Activated CD8-positive, alpha-beta T cell treated with anti-CD3 and anti-CD28 coated beads, Interleukin-2, amount 10 ng/mL, durations not matched to agents 7 days and 5 days (primary cell): Measurements from ENCODE around the gene PCAT6. TPM values are rescaled to one million over a fixed set of nuclear protein-coding genes. Genes with fewer than 3 reads are reported as not detected.

Experiments
- ATAC-seq: fragments of 150-1000 bp; cut with Tn5 transposase; one replicate; pipeline ENCODE4 v1.10.0; 2021; ENCODE audit warnings: moderate library complexity
- CTCF ChIA-PET: fragments of 350-600 bp; sonication (Branson Sonifier 250); formaldehyde crosslinking; loops from one replicate; lab custom pipeline; 2021; ENCODE audit warnings: antibody characterized with exemption; lab: Charles Lee
- POLR2A ChIA-PET: fragments of 350-600 bp; sonication (Branson Sonifier 250); formaldehyde crosslinking; loops from one replicate; lab custom pipeline; 2021; ENCODE audit warnings: antibody characterized with exemption; lab: Charles Lee
- DNase-seq: peaks from one replicate; pipeline ENCODE4 v3.0.0-alpha.2; 2020
- H3K27ac Mint-ChIP-seq: one replicate; pipeline ENCODE4 v1.8.0; 2021; ENCODE audit warnings: mild to moderate bottlenecking, mixed read lengths
- H3K27me3 Mint-ChIP-seq: one replicate; pipeline ENCODE4 v1.8.0; 2021; ENCODE audit warnings: low read depth, mixed read lengths
- H3K36me3 Mint-ChIP-seq: one replicate; pipeline ENCODE4 v1.8.0; 2021; ENCODE audit warnings: low read depth, mixed read lengths
- H3K4me1 Mint-ChIP-seq: one replicate; pipeline ENCODE4 v1.8.0; 2021; ENCODE audit warnings: low read depth, mixed read lengths
- H3K4me3 Mint-ChIP-seq: one replicate; pipeline ENCODE4 v1.8.0; 2021; ENCODE audit warnings: mild to moderate bottlenecking, mixed read lengths
- H3K9me3 Mint-ChIP-seq: one replicate; pipeline ENCODE4 v1.8.0; 2022; ENCODE audit warnings: mixed read lengths; ENCODE audit not compliant: insufficient read depth
- total RNA-seq, 2 experiments: library from RNA; stranded (reverse); gene quantifications; one replicate each; pipeline ENCODE4 v1.2.3, GENCODE V29; 2021

Gene PCAT6
- total RNA-seq, 2 experiments from 2014 or later: 0.83 TPM; not detected in 1

DNA sequence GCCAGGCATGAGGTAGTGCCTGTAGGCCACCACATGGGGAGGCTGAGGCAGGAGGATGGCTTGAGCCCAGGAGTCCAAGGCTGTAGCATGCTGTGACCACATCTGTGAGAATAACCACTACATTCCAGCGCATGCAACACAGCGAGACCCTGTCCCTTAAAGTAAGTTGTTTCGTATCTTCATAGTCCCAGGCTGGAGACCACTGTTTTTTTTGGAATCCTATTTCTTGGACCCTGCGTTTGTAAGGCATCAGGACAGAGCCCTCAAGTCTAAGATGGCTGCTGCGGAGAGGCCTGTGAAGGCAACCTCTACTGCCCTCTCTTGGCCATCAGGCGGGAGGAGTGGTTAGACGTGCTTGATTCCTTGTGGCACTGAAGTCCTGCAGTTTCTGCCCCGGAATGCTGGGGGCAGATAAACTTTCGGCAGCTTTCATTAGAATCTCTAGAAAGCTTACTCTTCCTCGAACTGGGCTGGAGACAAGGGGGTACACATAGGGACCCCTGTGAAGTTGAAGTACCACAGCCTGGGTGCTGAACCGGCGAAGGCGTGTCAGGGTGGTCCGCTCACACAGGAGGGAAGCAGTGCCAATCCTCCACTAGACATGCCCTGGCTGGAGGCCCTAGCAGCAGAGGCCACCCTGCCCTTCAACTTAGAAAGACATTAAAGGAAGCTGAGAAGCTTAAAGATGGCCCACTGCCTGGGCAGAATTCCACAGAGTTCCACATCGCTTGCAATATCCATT is 41.6 kb downstream of the PCAT6 start:
- peak; percentile 89 for ATAC-seq
- no peak overlapping the region for H3K4me3 Mint-ChIP-seq
- H3K36me3 Mint-ChIP-seq: no peaks in the 10 kb centered on the region
- H3K9me3 Mint-ChIP-seq: no peaks in the 10 kb centered on the region
- peak; percentile 70 for DNase-seq
- H3K27ac Mint-ChIP-seq: no peak overlapping the region
- POLR2A ChIA-PET: no interaction called here
- peaks cover 13% of the 10 kb centered on the region for H3K4me1 Mint-ChIP-seq
- CTCF ChIA-PET: interaction anchor here (0.8 to 3.8 kb wide), 9 partner anchors 10 to 148 kb away, joined by 3 to 26 read pairs (median 4); no protein-coding TSS in a partner anchor
- H3K27me3 Mint-ChIP-seq: no peaks in the 10 kb centered on the region

DNA sequence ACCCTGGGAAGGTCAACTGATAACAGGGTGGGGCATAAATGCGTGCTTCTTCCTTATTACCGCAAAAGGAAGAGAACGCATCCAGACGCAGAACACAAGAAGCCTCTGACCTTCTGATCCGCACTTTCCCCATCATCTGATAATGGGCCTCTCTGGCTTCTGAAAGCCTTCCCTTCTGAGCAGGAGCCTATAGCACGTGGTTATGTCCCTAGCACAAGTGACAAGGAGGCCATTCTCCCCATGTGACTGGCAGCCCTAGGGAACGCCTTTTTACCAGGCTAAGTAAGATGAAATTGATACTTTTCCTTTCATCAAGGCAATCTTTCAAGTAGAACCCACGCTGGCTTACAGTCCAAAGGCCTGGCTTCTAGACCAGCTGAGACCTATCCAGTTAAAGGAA is 44.0 kb downstream of the PCAT6 start:
- Mint-ChIP-seq H3K4me1 (peaks cover 7% of the 10 kb centered on the region), H3K4me3 (no peak overlapping the region), H3K27me3 (peaks cover 7% of the 10 kb centered on the region), H3K27ac (no peak overlapping the region), H3K9me3 (no peaks in the 10 kb centered on the region), H3K36me3 (no peaks in the 10 kb centered on the region)
- DNase-seq (no peak), ATAC-seq (no peak)
- ChIA-PET POLR2A (no interaction called here), CTCF (interaction anchor here (0.9 to 3.8 kb wide), 3 partner anchors 8 to 145 kb away, joined by 3 to 26 read pairs (median 3); no protein-coding TSS in a partner anchor)

DNA sequence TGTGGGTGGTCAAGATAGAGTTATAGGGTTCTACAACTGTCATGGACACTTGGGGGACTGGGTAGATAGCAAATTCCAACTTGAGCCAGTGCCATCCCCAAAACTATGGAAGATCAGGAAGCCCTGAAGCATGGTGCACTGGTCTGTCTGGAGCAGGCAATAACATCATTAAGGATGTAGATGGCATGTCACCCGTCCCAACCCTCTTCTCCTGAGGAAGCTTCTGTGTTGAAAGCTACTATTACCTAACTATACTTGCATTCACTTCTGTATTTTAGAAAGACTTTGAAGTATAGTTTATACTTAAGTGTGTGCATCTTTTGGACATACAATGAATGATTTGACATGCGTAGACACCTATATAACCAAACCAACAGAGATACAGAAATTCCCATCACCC is 45.3 kb downstream of the PCAT6 start:
- POLR2A ChIA-PET: no interaction called here
- H3K9me3 Mint-ChIP-seq: no peaks in the 10 kb centered on the region
- no peak overlapping the region for H3K27ac Mint-ChIP-seq
- no peak overlapping the region for H3K4me3 Mint-ChIP-seq
- H3K4me1 Mint-ChIP-seq: peaks cover 6% of the 10 kb centered on the region
- CTCF ChIA-PET: no interaction called here
- ATAC-seq: no peak
- DNase-seq: no peak
- peaks cover 13% of the 10 kb centered on the region for H3K27me3 Mint-ChIP-seq
- no peaks in the 10 kb centered on the region for H3K36me3 Mint-ChIP-seq

DNA sequence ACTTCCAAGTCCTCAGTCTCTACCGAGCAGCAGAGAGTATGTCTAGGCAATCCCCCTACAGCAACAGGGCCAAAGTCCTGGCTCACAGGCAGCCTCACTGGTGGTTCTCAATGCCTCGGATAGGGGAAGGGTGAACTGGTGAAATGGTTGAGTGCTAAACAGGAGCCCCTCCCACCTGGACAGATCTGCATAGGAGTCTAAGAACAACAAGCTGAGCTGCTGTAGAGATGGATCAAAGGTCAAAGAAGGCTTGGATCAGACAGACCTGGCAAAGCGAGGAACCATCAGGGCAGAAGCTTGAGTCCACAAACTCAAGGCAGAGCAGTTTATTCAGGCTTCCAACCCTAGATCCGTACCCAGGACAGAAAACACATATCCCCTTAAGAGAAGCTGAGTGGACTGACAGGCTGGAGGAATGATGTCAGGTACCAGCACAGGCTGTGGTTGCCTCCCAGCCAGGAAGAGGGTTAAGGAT is 46.4 kb downstream of the PCAT6 start:
- ChIA-PET POLR2A (no interaction called here), CTCF (interaction anchor here (1.8 kb wide), 1 partner anchor 143 kb away, joined by 4 read pairs; no protein-coding TSS in a partner anchor)
- DNase-seq: no peak
- Mint-ChIP-seq H3K9me3 (no peaks in the 10 kb centered on the region), H3K4me1 (peaks cover 7% of the 10 kb centered on the region), H3K4me3 (no peak overlapping the region), H3K36me3 (no peaks in the 10 kb centered on the region), H3K27me3 (peaks cover 23% of the 10 kb centered on the region), H3K27ac (no peak overlapping the region)
- ATAC-seq: no peak

DNA sequence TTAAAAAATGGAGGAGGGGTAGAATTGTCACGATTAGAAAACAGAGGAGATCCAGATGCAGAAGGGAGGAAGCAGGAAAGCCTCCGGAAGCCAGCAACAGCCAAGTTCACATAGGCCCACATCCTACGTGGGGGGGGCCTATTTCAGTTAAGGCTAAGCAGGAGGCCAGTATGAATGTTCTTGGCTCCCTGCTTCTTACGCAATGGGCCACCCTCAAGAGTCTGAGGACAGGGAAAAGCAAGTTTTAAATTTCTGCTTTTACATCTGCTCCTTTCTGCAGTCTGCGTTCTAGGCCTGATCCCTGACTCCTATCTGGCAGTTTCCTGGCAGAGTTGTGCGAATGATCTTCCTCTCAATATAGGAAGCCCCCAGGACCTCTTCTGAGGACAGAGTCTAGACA is 47.6 kb downstream of the PCAT6 start:
- peaks cover 8% of the 10 kb centered on the region for H3K4me1 Mint-ChIP-seq
- H3K4me3 Mint-ChIP-seq: no peak overlapping the region
- ChIA-PET POLR2A (interaction anchor here (0.5 kb wide), 1 partner anchor 140 kb away, joined by 3 read pairs; no protein-coding TSS in a partner anchor), CTCF (interaction anchor here (1.8 kb wide), 1 partner anchor 141 kb away, joined by 4 read pairs; no protein-coding TSS in a partner anchor)
- no peak for ATAC-seq
- H3K36me3 Mint-ChIP-seq: no peaks in the 10 kb centered on the region
- no peak overlapping the region for H3K27ac Mint-ChIP-seq
- peaks cover 35% of the 10 kb centered on the region for H3K27me3 Mint-ChIP-seq
- no peaks in the 10 kb centered on the region for H3K9me3 Mint-ChIP-seq
- DNase-seq: no peak

DNA sequence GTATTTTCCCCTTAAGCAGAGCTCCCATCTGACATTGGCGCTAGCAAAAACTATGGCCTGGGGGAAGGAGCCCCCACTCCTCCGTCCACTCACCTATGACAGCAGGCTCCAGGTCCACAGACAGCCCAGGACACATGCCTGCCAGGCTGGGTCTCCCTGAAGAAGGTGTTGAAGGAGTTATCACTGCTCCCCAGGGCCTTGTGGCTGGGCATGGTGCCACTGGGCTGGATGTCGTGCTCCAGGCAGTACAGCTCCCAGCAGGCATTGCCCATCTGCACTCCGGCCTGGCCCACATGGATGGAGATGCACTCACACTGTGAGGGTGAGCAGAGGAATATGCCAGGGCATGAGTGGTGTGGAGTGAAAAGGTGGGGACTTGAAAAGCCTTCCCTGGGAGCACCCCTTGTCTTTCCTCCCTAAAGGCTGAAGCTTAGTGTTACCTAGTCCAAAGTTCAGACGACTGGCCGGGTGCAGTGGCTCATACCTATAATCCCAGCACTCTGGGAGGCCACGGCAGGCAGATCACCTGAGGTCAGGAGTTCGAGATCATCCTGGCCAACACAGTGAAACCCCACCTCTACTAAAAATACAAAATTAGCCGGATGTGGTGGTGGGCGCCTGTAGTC is 48.1 kb downstream of the PCAT6 start:
- Mint-ChIP-seq H3K4me3 (no peak overlapping the region), H3K9me3 (no peaks in the 10 kb centered on the region), H3K4me1 (peaks cover 8% of the 10 kb centered on the region), H3K36me3 (no peaks in the 10 kb centered on the region), H3K27ac (no peak overlapping the region), H3K27me3 (peaks cover 39% of the 10 kb centered on the region)
- ATAC-seq (no peak), DNase-seq (no peak)
- ChIA-PET CTCF (interaction anchor here (0.6 to 1.8 kb wide), 2 partner anchors 51 to 141 kb away, joined by 3 to 4 read pairs; no protein-coding TSS in a partner anchor), POLR2A (interaction anchor here (0.5 kb wide), 1 partner anchor 140 kb away, joined by 3 read pairs; no protein-coding TSS in a partner anchor)

DNA sequence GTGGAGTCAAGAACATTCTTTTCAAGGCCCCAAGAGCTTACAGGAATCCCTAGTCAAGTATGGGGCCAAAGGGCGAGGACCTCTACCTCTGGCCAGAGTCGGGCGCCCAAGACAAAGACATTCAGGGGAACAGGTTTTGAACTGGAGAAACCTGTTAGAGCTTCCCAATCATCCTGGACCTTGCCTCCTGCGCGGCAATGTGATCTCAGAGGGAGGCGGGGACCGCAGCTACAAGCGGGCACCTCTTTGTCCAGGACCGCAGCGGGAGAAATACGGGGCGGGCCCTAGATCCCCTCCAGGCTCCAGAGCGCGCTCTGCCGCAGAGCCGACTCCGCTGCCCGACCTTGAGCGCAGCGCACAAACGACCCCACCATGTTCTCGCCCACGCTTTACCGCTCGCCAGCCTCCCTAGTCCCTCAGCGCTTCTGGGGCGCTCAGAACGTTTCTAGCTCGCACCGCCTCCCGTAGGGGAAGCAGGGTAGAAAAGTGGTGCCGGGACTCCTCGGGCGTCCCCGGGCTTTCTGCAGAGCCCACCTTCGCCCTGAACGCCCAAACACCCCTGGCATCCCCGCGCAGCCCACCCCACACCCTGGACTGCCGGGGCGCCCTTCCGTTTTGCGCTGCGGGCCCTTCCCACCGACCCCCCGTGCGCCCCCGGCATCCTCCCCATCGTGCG is 50.1 kb downstream of the PCAT6 start:
- ChIA-PET POLR2A (interaction anchor here (1.2 kb wide), 1 partner anchor 13 kb away, joined by 3 read pairs; no protein-coding TSS in a partner anchor), CTCF (interaction anchor here (0.9 to 4.6 kb wide), 4 partner anchors 8 to 142 kb away, joined by 3 to 26 read pairs (median 4); no protein-coding TSS in a partner anchor)
- ATAC-seq (peak; percentile 66), DNase-seq (peak; percentile 48)
- H3K4me1 Mint-ChIP-seq: peaks cover 8% of the 10 kb centered on the region
- peaks cover 54% of the 10 kb centered on the region for H3K27me3 Mint-ChIP-seq
- no peaks in the 10 kb centered on the region for H3K36me3 Mint-ChIP-seq
- peak overlapping the region; percentile 68 for H3K4me3 Mint-ChIP-seq
- no peaks in the 10 kb centered on the region for H3K9me3 Mint-ChIP-seq
- H3K27ac Mint-ChIP-seq: no peak overlapping the region

Other genes starting within 250 kb of the PCAT6 start
- not detected for gene SYT2, start 100.5 kb upstream of the PCAT6 start, total RNA-seq
- gene KDM5B, start 2.5 kb upstream of the PCAT6 start, total RNA-seq: 10 to 100 TPM; 47.6 to 52.2 TPM
- gene RABIF, start 78.2 kb downstream of the PCAT6 start, total RNA-seq: 10 to 100 TPM; 13.6 TPM
- 10 to 100 TPM; 27.8 to 31.7 TPM for gene KLHL12, start 116.3 kb downstream of the PCAT6 start, total RNA-seq
- gene ADIPOR1, start 147.4 kb downstream of the PCAT6 start, total RNA-seq: 10 to 100 TPM; 60.8 to 70.7 TPM
- 10 to 100 TPM; 17.0 to 19.1 TPM for gene CYB5R1, start 156.3 kb downstream of the PCAT6 start, total RNA-seq
- gene TMEM183A, start 196.4 kb downstream of the PCAT6 start, total RNA-seq: 10 to 100 TPM; 78.3 to 81.3 TPM
- 10 to 100 TPM; 31.9 to 32.0 TPM for gene PPFIA4, start 215.5 kb downstream of the PCAT6 start, total RNA-seq